HepG2 (cell line): ENCODE measurements around the gene NAV3.

Experiments used
- ATF7 ChIP-seq, 2 experiments: fragments of 450-650 bp in 1 of 2; sonication (generic) in 1 of 2; formaldehyde crosslinking in 1 of 2; IDR thresholded peaks; 2 replicates each; pipeline versions ENCODE4 v1.4.0 to v1.6.1; 2016 to 2020; ENCODE audit warnings: antibody characterized with exemption in 1 of 2, mild to moderate bottlenecking in 1 of 2, missing genetic modification reagents in 1 of 2
- CEBPB ChIP-seq: IDR thresholded peaks from 2 replicates; pipeline ENCODE4 v1.6.1; 2011; ENCODE audit warnings: low read depth, low read length, improper control_type of control experiment, borderline replicate concordance
- EP300 ChIP-seq, 3 experiments: sonication (generic) in 1 of 3; formaldehyde crosslinking in 1 of 3; IDR thresholded peaks; 2 replicates each; pipeline versions ENCODE4 v1.5.1 to v1.6.1; 2011 to 2020; ENCODE audit warnings: low read depth in 2 of 3, low read length in 2 of 3, borderline replicate concordance in 1 of 3, improper control_type of control experiment in 1 of 3, mild to moderate bottlenecking in 1 of 3, missing genetic modification reagents in 1 of 3, moderate library complexity in 1 of 3
- ESRRA ChIP-seq: sonication (generic); formaldehyde crosslinking; IDR thresholded peaks from 2 replicates; pipeline ENCODE4 v1.5.1; 2020; ENCODE audit warnings: mild to moderate bottlenecking, low read depth, missing genetic modification reagents
- ETV6 ChIP-seq: sonication (generic); formaldehyde crosslinking; conservative IDR thresholded peaks from 2 replicates; pipeline ENCODE4 v1.4.0; 2020; ENCODE audit warnings: missing genetic modification reagents
- NBN ChIP-seq: fragments of 450-650 bp; conservative IDR thresholded peaks from 2 replicates; pipeline ENCODE4 v1.6.1; 2017
- SIN3A ChIP-seq: IDR thresholded peaks from 2 replicates; pipeline ENCODE4 v1.6.1; 2011; ENCODE audit warnings: low read depth, mild to moderate bottlenecking, control low read depth, low read length, borderline replicate concordance
- SRSF9 ChIP-seq: fragments of 200-400 bp; formaldehyde crosslinking; IDR thresholded peaks from 2 replicates; pipeline ENCODE4 v1.6.1; 2018; ENCODE audit warnings: borderline replicate concordance, mild to moderate bottlenecking, low read depth, low read length; ENCODE audit not compliant: insufficient read depth, poor library complexity, severe bottlenecking
- ZNF530 ChIP-seq: sonication (generic); formaldehyde crosslinking; IDR thresholded peaks from 2 replicates; pipeline ENCODE4 v1.5.0; 2020; ENCODE audit warnings: low read depth, mild to moderate bottlenecking, missing genetic modification reagents
- TF ChIP-seq, protein P1 (sequence below), 2 experiments: sonication (generic) in 1 of 2; formaldehyde crosslinking in 1 of 2; IDR thresholded peaks; 2 replicates each; pipeline versions ENCODE4 v1.5.1 to v1.6.1; 2011 to 2020; ENCODE audit warnings: borderline replicate concordance in 1 of 2, low read depth in 1 of 2, low read length in 1 of 2, mild to moderate bottlenecking in 1 of 2, missing genetic modification reagents in 1 of 2, moderate library complexity in 1 of 2
- TF ChIP-seq, protein P2 (sequence below): sonication (generic); formaldehyde crosslinking; IDR thresholded peaks from 2 replicates; pipeline ENCODE4 v1.5.1; 2020; ENCODE audit warnings: mild to moderate bottlenecking, moderate library complexity, missing genetic modification reagents
- TF ChIP-seq, protein P3 (sequence below): IDR thresholded peaks from 2 replicates; pipeline ENCODE4 v1.6.1; 2012; ENCODE audit warnings: low read depth, low read length, improper control_type of control experiment

DNA sequence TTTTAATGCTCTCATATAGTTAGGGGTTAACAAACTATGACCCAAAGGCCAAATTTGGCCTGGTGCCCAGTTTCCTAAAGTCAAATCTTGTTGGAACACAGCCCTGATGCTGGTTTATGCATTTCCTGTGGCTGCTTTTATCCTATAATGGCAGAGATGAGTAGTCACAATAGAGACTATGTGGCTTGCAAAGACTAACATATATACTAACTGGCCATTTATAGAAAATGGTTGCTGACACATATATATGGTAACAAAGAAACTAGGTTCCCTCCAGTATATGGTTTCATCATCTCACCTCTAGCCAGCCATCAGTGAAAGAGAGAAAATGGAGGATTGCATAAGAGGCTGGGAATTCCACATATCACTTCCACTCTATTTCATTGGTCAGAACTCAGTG lies 10.8 kb downstream of the NAV3 start:
- no peak for TF ChIP-seq ATF7 (IDR thresholded peaks at IDR 0.05)
- TF ChIP-seq ATF7 (CRISPR knock-in tag; IDR thresholded peaks at IDR 0.05) = no peak
- no peak for TF ChIP-seq EP300 (IDR thresholded peaks at IDR 0.05; ENCODE audit: low read depth in 2 of 2, low read length in 2 of 2)
- no peak for TF ChIP-seq EP300 (CRISPR knock-in tag; IDR thresholded peaks at IDR 0.05; ENCODE audit: borderline replicate concordance)
- peak; percentile 25; the same call in 1 of the 2 replicates for TF ChIP-seq CEBPB
- TF ChIP-seq, protein P1, sequence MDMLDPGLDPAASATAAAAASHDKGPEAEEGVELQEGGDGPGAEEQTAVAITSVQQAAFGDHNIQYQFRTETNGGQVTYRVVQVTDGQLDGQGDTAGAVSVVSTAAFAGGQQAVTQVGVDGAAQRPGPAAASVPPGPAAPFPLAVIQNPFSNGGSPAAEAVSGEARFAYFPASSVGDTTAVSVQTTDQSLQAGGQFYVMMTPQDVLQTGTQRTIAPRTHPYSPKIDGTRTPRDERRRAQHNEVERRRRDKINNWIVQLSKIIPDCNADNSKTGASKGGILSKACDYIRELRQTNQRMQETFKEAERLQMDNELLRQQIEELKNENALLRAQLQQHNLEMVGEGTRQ (IDR thresholded peaks at IDR 0.05; ENCODE audit: low read depth, low read length) = no peak
- TF ChIP-seq, protein P1 (CRISPR knock-in tag; IDR thresholded peaks at IDR 0.05; ENCODE audit: borderline replicate concordance) = no peak
- no peak for TF ChIP-seq ETV6
- no peak for TF ChIP-seq SIN3A
- TF ChIP-seq, protein P2, sequence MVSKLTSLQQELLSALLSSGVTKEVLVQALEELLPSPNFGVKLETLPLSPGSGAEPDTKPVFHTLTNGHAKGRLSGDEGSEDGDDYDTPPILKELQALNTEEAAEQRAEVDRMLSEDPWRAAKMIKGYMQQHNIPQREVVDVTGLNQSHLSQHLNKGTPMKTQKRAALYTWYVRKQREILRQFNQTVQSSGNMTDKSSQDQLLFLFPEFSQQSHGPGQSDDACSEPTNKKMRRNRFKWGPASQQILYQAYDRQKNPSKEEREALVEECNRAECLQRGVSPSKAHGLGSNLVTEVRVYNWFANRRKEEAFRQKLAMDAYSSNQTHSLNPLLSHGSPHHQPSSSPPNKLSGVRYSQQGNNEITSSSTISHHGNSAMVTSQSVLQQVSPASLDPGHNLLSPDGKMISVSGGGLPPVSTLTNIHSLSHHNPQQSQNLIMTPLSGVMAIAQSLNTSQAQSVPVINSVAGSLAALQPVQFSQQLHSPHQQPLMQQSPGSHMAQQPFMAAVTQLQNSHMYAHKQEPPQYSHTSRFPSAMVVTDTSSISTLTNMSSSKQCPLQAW (CRISPR knock-in tag) = no peak
- no peak for TF ChIP-seq ESRRA (CRISPR knock-in tag)
- TF ChIP-seq NBN = no peak
- TF ChIP-seq, protein P3, sequence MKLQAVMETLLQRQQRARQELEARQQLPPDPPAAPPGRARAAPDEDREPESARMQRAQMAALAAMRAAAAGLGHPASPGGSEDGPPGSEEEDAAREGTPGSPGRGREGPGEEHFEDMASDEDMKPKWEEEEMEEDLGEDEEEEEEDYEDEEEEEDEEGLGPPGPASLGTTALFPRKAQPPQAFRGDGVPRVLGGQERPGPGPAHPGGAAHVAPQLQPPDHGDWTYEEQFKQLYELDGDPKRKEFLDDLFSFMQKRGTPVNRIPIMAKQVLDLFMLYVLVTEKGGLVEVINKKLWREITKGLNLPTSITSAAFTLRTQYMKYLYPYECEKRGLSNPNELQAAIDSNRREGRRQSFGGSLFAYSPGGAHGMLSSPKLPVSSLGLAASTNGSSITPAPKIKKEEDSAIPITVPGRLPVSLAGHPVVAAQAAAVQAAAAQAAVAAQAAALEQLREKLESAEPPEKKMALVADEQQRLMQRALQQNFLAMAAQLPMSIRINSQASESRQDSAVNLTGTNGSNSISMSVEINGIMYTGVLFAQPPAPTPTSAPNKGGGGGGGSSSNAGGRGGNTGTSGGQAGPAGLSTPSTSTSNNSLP = no peak
- TF ChIP-seq ZNF530 (CRISPR knock-in tag) = no peak
- TF ChIP-seq SRSF9 = no peak
